MCF 10A (cell line): Measurements from ENCODE around the gene MAGI3. TPM values are rescaled to one million over a fixed set of nuclear protein-coding genes. Genes with fewer than 3 reads are reported as not detected.

Source experiments
- BruUV-seq: library from RNA; stranded (reverse); fragments of 400-500 nt; replicated peaks from 2 replicates; lab custom pipeline; 2021; lab: Mats Ljungman, UMichigan
- CTCF ChIA-PET: fragments of 300-600 bp; sonication (Branson Sonifier 250); formaldehyde crosslinking; extraction: SDS; loops from one replicate; lab custom pipeline; 2021; ENCODE audit warnings: antibody characterized with exemption, inconsistent platforms; lab: Yijun Ruan, JAX
- POLR2A ChIA-PET: fragments of 300-600, 350-650 bp; sonication (Branson Sonifier 250); formaldehyde crosslinking; extraction: SDS; loops from one replicate; lab custom pipeline; 2020; ENCODE audit warnings: antibody characterized with exemption, inconsistent platforms; lab: Yijun Ruan, JAX
- DNase-seq: peaks from one replicate; pipeline ENCODE4 v3.0.0-alpha.2; 2018; ENCODE audit not compliant: unreplicated experiment
- H3K27ac Mint-ChIP-seq: one replicate; pipeline ENCODE4 v1.8.0; 2022; ENCODE audit warnings: mild to moderate bottlenecking, low read depth, mixed read lengths; ENCODE audit not compliant: unreplicated experiment
- H3K27me3 Mint-ChIP-seq: one replicate; pipeline ENCODE4 v1.8.0; 2022; ENCODE audit warnings: mixed read lengths; ENCODE audit not compliant: insufficient read depth, unreplicated experiment
- H3K36me3 Mint-ChIP-seq: one replicate; pipeline ENCODE4 v1.8.0; 2022; ENCODE audit warnings: mild to moderate bottlenecking, moderate library complexity, mixed read lengths; ENCODE audit not compliant: insufficient read depth, unreplicated experiment
- H3K4me1 Mint-ChIP-seq: one replicate; pipeline ENCODE4 v1.8.0; 2022; ENCODE audit warnings: mixed read lengths; ENCODE audit not compliant: insufficient read depth, unreplicated experiment
- H3K4me3 Mint-ChIP-seq: one replicate; pipeline ENCODE4 v1.8.0; 2022; ENCODE audit warnings: mild to moderate bottlenecking, moderate library complexity, mixed read lengths; ENCODE audit not compliant: unreplicated experiment
- H3K9me3 Mint-ChIP-seq: one replicate; pipeline ENCODE4 v1.8.0; 2022; ENCODE audit warnings: mixed read lengths; ENCODE audit not compliant: unreplicated experiment
- CTCF ChIP-seq: fragments of 200-600 bp; IDR thresholded peaks from one replicate; pipeline ENCODE4 v1.8.0; 2022; ENCODE audit warnings: antibody characterized with exemption, mild to moderate bottlenecking; ENCODE audit not compliant: unreplicated experiment
- intact Hi-C: fragments of 100-400 bp; cut with micrococcal nuclease; formaldehyde crosslinking; loops from 2 replicates; pipeline ENCODE4 v1.14.1; 2022
- total RNA-seq: library from RNA; stranded (reverse); gene quantifications from 2 replicates; pipeline ENCODE4 v1.2.3, GENCODE V29; 2022

The MAGI3 gene
- total RNA-seq, 1 experiment from 2014 or later, result 14.3 TPM

- H3K4me1 Mint-ChIP-seq, result peaks cover 5% of the 10 kb centered on the region
- POLR2A ChIA-PET, result interaction anchor here (0.5 to 1.4 kb wide), 8 partner anchors 7 to 453 kb away, joined by 3 to 4 read pairs (median 3); partner anchors contain the start of gene RSBN1
- peak; percentile 56 for DNase-seq
- intact Hi-C loops, result no loop called here
- no TSS peak for BruUV-seq
- no peaks in the 10 kb centered on the region for H3K36me3 Mint-ChIP-seq
- no peak overlapping the region for H3K27ac Mint-ChIP-seq
- no peak for TF ChIP-seq CTCF
- CTCF ChIA-PET, result interaction anchor here (0.8 kb wide), 1 partner anchor 163 kb away, joined by 6 read pairs; no protein-coding TSS in a partner anchor
- H3K9me3 Mint-ChIP-seq, result no peaks in the 10 kb centered on the region
- H3K27me3 Mint-ChIP-seq, result no peaks in the 10 kb centered on the region
- H3K4me3 Mint-ChIP-seq, result no peak overlapping the region
Observed at GRCh38 chr1:113652771-113653170, 262.5 kb downstream of the MAGI3 start.

- no peaks in the 10 kb centered on the region for H3K9me3 Mint-ChIP-seq
- no peak overlapping the region for H3K27ac Mint-ChIP-seq
- ChIA-PET POLR2A (interaction anchor here (0.7 to 1.0 kb wide), 3 partner anchors 202 to 525 kb away, joined by 3 read pairs; no protein-coding TSS in a partner anchor), CTCF (interaction anchor here (0.7 to 1.8 kb wide), 3 partner anchors 37 to 513 kb away, joined by 3 to 5 read pairs (median 4); no protein-coding TSS in a partner anchor)
- intact Hi-C loops, result no loop called here
- no peaks in the 10 kb centered on the region for H3K36me3 Mint-ChIP-seq
- DNase-seq, result no peak
- H3K4me3 Mint-ChIP-seq, result no peak overlapping the region
- peaks cover 5% of the 10 kb centered on the region for H3K4me1 Mint-ChIP-seq
- no TSS peak for BruUV-seq
- H3K27me3 Mint-ChIP-seq, result no peaks in the 10 kb centered on the region
- no peak for TF ChIP-seq CTCF
Observed at GRCh38 chr1:113653741-113654140, 263.4 kb downstream of the MAGI3 start.

GRCh38 chr1:113654883-113655282 is 264.6 kb downstream of the MAGI3 start:
- Mint-ChIP-seq H3K4me1 (peaks cover 6% of the 10 kb centered on the region), H3K4me3 (no peak overlapping the region), H3K27ac (no peak overlapping the region), H3K9me3 (no peaks in the 10 kb centered on the region), H3K27me3 (no peaks in the 10 kb centered on the region), H3K36me3 (peaks cover 2% of the 10 kb centered on the region)
- ChIA-PET POLR2A (interaction anchor here (0.6 to 1.4 kb wide), 2 partner anchors 14 to 31 kb away, joined by 3 to 4 read pairs; no protein-coding TSS in a partner anchor), CTCF (interaction anchor here (0.7 to 1.8 kb wide), 2 partner anchors 513 to 514 kb away, joined by 3 to 5 read pairs; no protein-coding TSS in a partner anchor)
- BruUV-seq, result no TSS peak
- no peak for DNase-seq
- no peak for TF ChIP-seq CTCF
- intact Hi-C loops, result no loop called here

GRCh38 chr1:113657126-113657525 is 266.8 kb downstream of the MAGI3 start:
- Mint-ChIP-seq H3K27me3 (no peaks in the 10 kb centered on the region), H3K9me3 (no peaks in the 10 kb centered on the region), H3K4me1 (peaks cover 16% of the 10 kb centered on the region), H3K27ac (no peak overlapping the region), H3K4me3 (no peak overlapping the region), H3K36me3 (peaks cover 8% of the 10 kb centered on the region)
- ChIA-PET CTCF (no interaction called here), POLR2A (no interaction called here)
- intact Hi-C loops, result no loop called here
- no peak for TF ChIP-seq CTCF
- no TSS peak for BruUV-seq
- DNase-seq, result no peak
